GM18502 (cell line): ENCODE data around the gene TENM4.
"Not testable (repeated sequence)": the region's sequence is repeated elsewhere in the genome, so short reads cannot be mapped to it uniquely, and the experiment has no call there.

Experiments used
- ATAC-seq: cut with Tn5 transposase; IDR thresholded peaks from one replicate; pipeline ENCODE4 v1.9.1; 2021; ENCODE audit warnings: mild to moderate bottlenecking; ENCODE audit not compliant: unreplicated experiment, poor library complexity

Gene TENM4

DNA sequence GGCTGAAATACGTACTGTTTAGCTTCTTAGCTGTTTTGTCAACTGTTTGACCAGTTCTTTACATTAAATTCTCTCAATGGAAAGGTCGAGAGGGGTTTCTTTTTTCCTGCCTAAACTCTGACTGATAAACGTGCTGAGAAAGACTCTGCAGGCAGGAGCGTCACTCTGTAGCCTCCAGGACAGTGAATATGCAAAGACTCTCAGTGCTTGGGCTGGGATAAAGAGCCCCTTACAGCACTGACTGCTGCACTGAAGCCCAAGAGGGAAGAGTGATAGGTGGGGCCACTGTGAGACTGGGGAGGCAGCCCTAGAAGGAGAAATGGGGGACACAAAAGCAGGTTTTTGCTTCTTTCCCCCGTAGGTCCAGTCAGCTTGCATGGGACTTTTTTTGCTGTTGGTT, 213.5 kb downstream of the TENM4 start:
- ATAC-seq: no peak

DNA sequence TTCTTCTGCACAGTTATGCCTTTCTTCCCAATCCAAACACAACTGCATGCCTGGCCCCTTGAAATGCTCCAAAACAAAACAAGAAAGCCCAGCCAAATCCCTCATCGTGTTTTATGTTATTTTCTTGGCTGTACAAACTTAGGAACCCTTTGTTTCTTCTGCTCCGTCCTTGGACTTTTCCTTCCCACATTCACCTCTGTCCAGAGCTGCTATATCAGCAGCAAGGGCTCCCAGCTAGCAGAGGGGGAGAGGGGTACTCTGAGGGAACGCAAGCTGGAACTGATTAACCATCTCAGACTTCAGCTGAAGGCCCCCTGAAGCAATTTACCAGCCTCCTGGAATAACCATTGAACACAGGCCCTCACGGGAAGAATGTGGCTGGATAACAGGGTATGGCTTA, 214.7 kb downstream of the TENM4 start:
- ATAC-seq: no peak

DNA sequence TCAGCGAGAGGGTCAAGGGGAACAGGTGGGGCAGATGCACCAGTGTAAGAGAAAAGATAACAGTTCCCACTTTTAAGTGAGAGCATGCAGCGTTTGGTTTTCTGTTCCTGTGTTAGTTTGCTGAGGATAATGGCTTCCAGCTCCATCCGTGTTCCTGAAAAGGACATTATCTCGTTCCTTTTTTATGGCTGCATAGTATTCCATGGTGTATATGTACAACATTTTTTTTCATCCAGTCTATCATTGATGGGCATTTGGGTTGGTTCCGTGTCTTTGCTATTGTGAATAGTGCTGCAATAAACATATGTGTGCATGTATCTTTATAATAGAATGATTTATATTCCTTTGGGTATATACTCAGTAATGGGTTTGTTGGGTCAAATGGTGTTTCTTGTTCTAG, 218.7 kb downstream of the TENM4 start:
- ATAC-seq: not testable (repeated sequence)

DNA sequence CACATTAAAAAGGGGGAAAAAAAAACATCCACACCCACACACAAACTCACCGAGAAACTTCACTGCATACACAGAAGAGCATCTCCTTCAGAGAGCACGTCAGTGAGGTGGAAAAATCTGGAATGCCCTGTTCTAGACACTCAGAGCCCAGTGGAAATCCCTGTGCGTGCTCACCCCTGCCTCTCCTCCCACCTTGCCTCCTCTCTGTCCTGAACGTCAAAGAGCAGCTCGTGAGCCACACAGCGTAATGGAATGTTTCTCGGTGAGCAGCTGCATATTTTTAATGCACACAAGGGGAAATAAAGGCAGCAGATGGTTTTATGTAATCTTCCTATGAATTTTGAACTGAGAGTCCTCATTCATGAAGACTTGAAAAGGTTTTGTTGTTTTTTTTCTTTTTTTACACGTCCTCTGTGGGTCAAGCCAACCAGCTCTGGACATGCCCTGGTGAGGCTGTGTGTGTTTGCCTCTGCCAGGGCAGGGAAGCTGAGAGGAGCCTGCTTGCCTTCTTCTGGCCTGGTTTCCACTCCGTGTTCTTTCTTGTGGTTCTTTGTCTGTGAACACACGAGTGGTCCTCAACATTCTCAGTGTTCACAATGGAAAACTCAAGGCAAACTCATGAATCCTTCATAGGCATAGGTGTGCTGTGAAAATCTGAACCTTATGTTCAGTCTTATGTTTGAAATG, 219.2 kb downstream of the TENM4 start:
- ATAC-seq: no peak

DNA sequence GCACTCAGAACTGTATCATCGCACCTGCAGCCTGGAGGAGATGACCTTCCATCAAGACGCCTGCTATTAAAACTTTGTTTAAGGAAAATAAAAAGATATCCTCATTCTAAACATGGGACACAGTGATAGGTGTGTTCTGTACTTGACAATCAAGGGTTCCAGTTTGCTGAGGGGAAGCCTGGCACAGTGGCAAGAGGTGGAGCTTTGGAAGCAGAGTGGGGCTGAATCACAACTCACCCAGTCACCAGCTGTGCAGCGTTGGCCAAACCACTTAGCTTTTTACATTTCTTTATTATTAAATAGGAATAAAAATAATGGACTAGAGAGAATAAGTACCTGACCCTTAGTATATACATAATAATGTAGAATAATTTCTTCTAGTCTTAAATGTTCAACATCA, 220.7 kb downstream of the TENM4 start:
- no peak for ATAC-seq

DNA sequence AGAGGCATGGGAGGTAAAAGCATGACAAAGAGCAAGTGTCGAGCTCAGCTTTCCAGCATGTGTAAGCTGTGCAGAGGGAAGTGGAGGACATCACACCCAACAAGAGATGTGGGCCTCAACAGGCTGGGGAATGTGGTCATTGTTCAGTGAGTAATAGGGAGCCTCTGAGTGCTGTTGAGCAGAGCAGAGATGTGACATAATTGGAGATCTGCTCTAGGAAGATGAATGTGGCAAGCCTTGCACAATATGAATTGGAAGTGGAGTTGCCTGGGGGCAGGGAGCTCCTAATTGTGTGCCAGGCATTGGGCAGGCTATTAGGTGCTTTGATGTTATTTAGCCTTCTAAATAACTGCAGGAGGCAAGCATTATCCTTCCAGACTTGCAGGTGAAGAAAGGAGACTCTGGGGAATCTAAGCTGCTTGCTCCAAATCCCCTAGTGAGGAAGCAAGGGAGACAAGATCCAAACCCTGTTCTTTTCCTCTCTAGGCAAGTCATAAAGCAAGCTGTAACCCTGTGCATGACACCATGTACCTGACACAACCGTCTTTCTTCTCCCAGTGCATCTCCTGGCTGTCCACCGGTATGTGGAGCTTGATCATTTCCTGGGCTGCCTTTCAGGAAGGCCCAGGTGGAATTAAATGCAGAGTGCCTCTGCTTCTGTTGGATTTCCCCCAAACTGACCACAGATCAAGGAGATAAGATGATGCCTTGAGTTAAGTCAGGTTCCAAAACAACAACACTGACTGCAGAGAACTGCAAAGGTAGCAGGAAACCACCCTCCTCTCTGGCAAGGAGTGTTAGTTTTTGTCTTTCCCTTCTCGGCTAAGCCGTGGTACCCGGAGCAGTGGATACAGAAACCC, 221.4 kb downstream of the TENM4 start:
- ATAC-seq: no peak

DNA sequence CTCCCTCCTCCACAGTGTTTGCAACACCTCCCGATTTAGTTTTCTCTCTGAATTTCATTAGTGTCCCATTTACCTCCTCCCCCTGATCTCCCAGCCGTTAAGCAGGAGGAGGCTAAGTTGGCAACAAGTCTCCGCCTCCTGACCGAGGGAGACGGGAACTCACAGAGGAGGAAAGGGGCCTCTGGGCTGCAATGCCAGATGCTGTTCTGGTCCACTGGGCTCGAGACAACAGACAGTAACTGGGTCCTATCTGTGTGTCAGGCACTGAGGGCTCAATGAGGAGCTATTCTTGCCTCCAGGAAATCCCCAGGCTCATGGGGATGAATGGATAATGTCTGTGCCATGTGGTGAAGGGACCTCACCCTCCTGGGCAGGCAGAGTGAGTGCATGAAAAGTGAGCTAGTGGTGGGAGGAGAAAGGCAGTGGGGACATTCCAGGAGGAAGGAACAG, 228.1 kb downstream of the TENM4 start:
- ATAC-seq: peak; percentile 44

DNA sequence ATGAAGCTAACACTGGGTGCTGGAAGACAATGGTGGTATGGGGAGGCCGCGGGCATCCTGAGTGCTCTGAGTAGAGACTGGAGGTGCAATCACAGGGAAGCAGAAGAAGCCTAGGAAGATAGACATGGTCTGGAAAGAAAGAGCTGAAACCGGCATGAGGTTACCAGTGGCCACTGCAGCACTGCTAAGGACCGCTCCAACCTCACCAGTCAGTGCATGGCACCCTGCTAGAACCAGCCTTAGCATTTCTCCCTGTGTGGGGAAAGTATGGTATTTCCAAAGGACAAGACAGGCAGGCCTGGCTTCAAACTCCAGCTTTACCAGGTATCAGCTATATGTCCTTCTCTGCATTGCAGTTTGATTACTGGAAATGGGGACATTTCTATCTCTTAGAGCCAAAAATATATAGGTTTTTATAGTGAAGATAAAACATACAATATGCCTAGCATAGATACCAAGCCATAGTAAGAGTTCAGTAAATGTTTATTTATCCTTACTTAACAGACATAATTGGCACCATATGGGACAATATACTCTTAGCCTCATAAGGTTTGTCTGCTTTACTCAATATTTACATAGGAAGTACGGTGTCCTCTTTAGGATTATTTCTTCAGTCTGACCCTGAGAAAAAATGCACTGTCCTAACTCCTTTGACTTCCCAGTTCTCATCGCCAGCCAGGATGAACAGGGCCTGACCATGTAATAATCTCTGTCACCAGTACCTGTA, 231.1 kb downstream of the TENM4 start:
- ATAC-seq: no peak

DNA sequence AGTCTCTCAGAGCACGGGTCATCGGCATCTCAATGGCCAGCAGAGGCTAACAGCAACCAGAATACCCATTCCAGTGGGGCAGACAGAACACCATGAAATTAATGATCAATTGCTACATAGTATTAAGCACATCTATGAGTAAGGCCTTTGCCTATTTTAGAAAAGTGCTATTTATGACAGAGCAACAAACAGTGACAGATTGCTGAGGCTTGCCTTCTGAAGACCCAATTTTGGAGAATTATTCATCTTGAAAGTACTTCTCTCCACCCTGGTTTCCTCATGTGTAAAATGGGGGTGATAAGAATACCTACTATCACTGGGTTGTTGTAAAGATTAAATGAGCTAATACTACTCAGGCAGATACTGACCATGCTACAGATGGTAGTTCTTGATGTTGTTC, 232.7 kb downstream of the TENM4 start:
- ATAC-seq: peak; percentile 73

DNA sequence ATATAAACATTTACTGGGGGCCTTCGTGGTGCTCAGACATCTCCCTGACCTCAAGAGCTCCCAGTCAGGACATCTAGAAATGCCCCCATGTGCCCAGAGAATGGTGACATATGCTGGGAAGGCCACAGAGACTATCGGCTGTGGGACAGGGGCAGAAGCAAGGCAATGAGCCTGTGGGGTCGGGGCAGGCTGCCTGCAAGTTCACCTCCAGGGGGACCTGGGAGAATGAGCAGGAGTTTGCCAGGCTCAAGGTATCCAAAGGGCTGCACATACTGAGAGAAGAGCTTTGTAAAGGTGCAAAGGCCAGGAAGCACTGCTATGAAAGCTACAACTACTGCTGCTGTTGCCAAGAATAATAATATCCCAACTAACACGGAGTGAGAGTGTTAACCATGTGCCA, 233.9 kb downstream of the TENM4 start:
- no peak for ATAC-seq

DNA sequence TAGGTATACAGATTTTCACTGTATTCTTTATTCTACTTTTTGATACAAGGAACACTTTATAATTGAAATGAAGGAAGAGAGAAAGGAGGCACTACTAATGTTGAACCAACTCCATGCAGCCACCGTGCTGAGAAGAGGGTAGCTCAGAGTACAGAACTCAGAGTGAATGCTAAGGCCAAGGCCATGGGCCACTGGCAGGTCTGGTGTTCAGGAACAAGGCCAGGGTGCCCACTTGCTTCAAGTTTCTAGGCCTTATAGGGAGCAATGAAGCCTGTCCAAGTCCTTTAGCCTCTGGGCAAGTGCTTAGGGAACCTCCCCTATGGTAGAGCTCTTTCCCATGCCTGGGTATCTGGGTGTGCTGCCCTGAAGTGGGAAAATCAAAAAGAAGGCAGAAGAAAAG, 235.0 kb downstream of the TENM4 start:
- no peak for ATAC-seq

DNA sequence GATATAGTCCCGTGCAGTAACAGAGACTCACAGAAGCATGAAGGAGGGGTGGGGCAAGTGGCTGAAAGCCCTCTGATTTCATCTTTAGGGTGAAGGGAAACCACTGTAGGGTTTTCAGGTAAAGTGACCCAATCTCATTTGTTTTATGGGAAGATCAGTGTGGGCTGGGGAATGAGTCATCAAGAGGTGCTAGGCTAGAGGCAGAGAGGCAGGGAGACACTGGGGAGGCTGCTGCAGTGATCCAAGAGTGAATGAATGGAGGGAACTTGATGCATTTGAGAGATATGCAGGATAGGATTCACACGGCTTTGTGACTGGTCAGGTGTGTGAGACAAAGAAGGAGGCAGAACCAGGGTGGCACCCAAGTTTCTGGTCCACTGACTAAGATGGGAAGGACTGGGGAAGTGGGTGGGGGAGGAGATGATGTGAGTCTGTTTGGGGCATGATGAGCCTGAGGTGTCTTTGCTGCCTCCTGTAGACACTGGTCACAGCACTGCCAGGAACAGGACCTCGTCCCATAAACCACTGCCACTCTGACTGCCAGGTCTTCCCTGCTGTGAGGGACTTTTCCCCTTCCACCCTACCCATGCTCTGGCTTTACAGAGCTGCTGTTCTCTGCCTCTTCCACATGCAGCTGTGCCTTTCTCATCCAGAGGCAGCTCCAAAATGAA, 239.0 kb downstream of the TENM4 start:
- ATAC-seq: peak; percentile 80

DNA sequence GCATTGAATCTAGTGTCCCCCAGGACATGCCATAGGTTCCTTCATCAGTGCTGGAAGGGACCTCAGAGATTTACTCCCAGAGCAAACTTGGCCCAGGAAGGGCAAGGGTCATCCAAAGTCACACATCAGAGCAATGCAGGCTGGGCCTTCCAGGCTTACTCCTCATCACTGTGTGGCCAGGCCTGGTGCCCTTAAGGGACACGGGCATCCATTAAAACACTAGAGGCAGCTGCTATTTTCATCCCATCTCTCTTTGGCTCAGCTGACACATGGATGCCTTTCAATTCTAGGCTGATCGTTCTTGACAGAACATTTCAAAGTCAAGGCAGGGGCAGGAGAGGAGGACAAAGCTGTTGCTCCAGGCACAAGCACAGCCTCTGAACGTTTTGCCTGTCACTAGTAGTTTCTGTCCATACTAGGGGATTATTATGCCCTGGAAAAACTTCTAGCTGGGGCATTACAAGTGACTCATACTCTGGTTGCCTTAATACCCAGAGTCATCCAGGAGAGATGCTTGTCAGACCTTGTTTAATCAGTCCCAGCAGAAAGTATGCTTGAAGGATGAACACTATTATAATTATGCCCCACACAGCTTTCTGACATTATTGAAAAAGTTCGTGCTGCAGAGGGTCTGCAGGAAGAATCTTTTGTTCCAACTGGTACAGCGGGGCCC, 240.3 kb downstream of the TENM4 start:
- ATAC-seq: no peak

DNA sequence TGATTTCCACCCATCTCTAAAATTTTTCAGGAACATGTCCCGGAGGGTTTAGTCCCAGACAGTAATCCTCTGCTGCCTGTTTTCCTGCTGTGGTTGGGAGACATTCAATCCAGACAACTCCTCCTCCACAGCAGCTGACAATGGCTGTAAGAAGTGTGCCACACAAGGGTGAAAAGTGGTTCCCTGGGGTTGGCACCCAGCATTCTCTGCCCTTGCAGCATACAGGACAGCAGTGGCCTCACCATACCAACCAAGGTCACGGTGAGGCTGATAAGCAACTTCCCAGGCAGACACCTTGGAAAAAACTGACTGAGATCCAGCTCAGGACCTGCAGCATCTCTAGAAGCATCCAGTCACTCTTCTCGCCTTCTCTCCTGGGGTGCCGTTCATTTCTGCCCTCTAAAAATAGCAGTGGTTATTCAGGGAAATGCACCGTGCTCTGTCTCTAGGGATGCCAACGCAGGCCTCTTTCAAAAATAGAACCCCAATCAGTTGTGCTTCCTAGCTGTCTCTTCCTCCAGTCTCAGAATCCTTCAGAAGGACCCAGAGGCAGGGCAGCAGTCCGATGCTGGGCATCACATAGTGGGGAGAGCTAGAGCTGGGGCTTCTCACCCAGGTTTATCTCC, 241.0 kb downstream of the TENM4 start:
- no peak for ATAC-seq

DNA sequence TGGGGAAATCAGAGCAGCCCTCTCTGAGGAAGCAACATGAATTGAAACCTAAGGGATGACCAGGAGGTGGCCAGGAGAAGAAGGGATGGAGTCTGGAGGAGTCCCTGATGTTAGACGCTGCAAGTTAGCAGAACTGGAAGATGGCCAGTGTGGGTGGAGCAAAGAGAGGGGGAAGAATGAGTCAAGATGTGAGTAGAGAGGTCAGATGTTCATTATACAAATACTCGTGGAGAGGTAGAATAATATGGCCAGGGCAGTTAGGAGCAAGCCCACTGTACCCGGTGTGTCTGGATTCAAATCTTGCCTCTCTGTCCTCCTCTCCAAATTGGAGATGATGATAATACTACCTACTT, 242.0 kb downstream of the TENM4 start:
- no peak for ATAC-seq

DNA sequence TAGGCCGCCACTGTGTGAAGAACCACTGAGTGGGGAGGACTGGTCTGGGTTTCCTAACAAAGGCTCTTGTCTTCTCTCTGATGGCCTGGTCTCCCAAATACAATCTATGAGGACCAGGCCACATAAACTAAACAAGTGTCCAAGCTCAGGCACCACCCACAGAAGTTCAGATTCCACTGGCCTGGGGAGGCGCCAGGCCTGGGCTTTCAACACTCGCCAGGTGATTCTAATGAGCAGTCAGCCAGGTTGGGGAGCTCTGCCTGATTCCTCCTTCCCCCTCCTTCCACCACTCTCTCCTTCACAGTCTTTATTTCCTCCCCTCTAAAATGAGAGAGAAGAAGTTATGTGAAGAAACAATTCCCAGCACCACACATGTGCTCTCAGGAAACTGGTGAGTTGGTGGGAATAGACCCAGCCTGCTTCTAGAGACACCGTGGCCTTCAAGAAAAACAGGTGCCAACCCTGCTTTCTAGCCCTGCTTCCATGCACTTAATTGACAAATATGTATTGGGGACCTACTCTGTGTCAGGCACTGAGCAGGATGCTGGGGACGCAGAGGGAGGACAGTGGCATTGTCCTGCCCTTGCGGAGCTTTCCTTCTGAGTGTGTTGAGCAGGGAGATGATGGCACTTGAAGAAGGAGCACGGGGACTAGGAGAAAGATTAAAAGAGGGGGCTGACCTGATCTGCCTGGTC, 242.5 kb downstream of the TENM4 start:
- ATAC-seq: no peak

DNA sequence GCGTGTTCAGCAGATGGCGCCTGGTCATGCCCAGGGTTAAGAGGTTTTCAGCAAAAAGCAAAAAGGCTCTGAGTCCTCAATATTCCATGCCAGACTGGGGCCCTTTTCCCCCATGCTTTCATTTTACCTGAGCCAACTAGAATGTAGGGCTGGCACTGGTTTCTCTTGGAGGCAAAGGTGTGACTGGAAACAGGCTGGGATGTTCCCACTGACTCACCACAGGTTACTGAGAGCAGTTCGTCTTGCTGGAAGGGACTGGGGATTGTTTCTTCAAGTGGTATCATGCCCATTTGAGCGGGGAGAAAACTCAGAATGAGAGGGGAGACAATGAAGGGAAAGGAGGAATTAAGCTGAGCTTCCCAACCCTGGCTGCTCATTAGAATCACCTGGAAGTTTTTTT, 243.9 kb downstream of the TENM4 start:
- ATAC-seq: no peak

DNA sequence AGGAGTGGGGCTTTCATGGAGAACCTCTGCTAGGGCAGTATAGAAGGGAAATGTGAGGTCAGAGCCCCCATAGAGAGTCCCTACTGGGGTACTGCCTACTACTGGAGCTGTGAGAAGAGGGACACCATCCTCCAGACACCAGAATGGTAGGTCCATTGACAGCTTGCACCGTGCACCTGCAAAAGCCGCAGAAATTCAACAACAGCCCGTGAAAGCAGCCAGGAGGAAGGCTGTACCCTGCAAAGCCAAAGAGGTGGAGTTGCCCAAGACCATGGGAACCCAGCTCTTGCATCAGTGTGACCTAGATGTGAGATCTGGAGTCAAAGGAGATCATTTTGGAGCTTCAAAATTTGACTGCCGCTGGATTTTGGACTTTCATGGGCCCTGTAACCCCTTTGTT, 245.6 kb downstream of the TENM4 start:
- ATAC-seq: no peak

DNA sequence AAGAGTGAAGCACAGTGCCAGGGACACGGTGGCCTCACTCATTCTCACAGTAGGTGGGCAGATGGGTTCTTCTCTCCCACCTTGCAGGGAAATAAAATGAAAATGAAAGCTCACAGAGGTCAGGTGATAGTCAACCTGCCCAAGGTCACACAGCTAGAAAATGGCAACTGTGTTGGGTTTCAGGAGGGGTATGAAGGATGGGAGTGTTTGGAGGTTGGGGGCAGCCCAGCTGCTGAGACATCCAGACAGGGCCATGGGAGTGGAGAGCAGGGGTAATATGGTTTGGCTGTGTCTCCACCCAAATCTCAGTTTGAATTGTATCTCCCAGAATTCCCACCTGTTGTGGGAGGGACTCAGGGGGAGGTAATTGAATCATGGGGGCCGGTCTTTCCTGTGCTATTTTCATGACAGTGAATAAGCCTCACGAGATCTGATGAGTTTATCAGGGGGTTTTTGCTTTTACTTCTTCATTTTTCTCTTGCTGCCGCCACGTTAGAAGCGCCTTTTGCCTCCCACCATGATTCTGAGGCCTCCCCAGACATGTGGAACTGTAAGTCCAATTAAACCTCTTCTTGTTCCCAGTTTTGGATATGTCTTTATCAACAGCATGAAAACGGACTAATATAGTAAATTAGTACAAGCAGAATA, 247.0 kb downstream of the TENM4 start:
- no peak for ATAC-seq
